Measurements from ENCODE around the gene PDXP.
"Not testable (repeated sequence)": the region's sequence is repeated elsewhere in the genome, so short reads cannot be mapped to it uniquely, and the experiment has no call there.

PDXP gene

GRCh38 chr22:37675930-37676735 lies 17.6 kb downstream of the PDXP start:
- peak; percentile 17 for DNase-seq

- DNase-seq = peak; percentile 99
Observed at GRCh38 chr22:37676736-37677492, 18.4 kb downstream of the PDXP start.

GRCh38 chr22:37677493-37677974 lies 19.0 kb downstream of the PDXP start:
- DNase-seq = no peak

GRCh38 chr22:37678372-37678771 lies 19.8 kb downstream of the PDXP start:
- no peak for DNase-seq

- DNase-seq = no peak
Observed at GRCh38 chr22:37679670-37680069, 21.1 kb downstream of the PDXP start.

GRCh38 chr22:37680191-37680851 lies 21.8 kb downstream of the PDXP start:
- peak; percentile 32 for DNase-seq

GRCh38 chr22:37681001-37681424 lies 22.5 kb downstream of the PDXP start:
- DNase-seq = peak; percentile 60

- DNase-seq = peak; percentile 77
Observed at GRCh38 chr22:37681556-37682049, 23.1 kb downstream of the PDXP start.

- no peak for DNase-seq
Observed at GRCh38 chr22:37684803-37685615, 26.5 kb downstream of the PDXP start.

- peak; percentile 83 for DNase-seq
Observed at GRCh38 chr22:37686002-37686982, 27.8 kb downstream of the PDXP start, which contains the start of gene NOL12. TSS of gene NOL12 (plus strand) at chr22:37686343. CDS start at chr22:37686393, 50 bp downstream.

- no peak for DNase-seq
Observed at GRCh38 chr22:37690407-37690806, 31.9 kb downstream of the PDXP start.

- DNase-seq = no peak
Observed at GRCh38 chr22:37690901-37691504, 32.5 kb downstream of the PDXP start.

GRCh38 chr22:37692627-37693285 lies 34.2 kb downstream of the PDXP start:
- no peak for DNase-seq

- DNase-seq = not testable (repeated sequence)
Observed at GRCh38 chr22:37694131-37694530, 35.6 kb downstream of the PDXP start.

GRCh38 chr22:37696260-37696656 lies 37.7 kb downstream of the PDXP start:
- DNase-seq = not testable (repeated sequence)

- peak; percentile 96 for DNase-seq
Observed at GRCh38 chr22:37696657-37697537, 38.4 kb downstream of the PDXP start, which contains the start of gene TRIOBP. TSS of gene TRIOBP (plus strand) at chr22:37697048. CDS start at chr22:37701366, 4,318 bp downstream.

- DNase-seq = no peak
Observed at GRCh38 chr22:37697538-37697835, 39.0 kb downstream of the PDXP start.

- DNase-seq = no peak
Observed at GRCh38 chr22:37701141-37701786, 42.7 kb downstream of the PDXP start.

Data from fibroblast of upper back skin (primary cell).